Measurements from ENCODE around the gene SPAG16.
"Not testable (repeated sequence)": the region's sequence is repeated elsewhere in the genome, so short reads cannot be mapped to it uniquely, and the experiment has no call there.

Gene SPAG16

GRCh38 chr2:213559053-213559452 is 274.8 kb downstream of the SPAG16 start:
- DNase-seq: no peak

GRCh38 chr2:213561759-213562158 is 277.5 kb downstream of the SPAG16 start:
- DNase-seq: no peak

- no peak for DNase-seq
Observed at GRCh38 chr2:213562539-213563180, 278.4 kb downstream of the SPAG16 start.

- no peak for DNase-seq
Observed at GRCh38 chr2:213566846-213567245, 282.6 kb downstream of the SPAG16 start.

- DNase-seq: no peak
Observed at GRCh38 chr2:213609570-213610170, 325.4 kb downstream of the SPAG16 start.

GRCh38 chr2:213627054-213627710 is 342.9 kb downstream of the SPAG16 start:
- DNase-seq: no peak

GRCh38 chr2:213627835-213628460 is 343.7 kb downstream of the SPAG16 start:
- DNase-seq: no peak

- no peak for DNase-seq
Observed at GRCh38 chr2:213640738-213641425, 356.6 kb downstream of the SPAG16 start.

- DNase-seq: no peak
Observed at GRCh38 chr2:213644926-213645325, 360.7 kb downstream of the SPAG16 start.

- no peak for DNase-seq
Observed at GRCh38 chr2:213649176-213649575, 364.9 kb downstream of the SPAG16 start.

GRCh38 chr2:213664817-213665216 is 380.6 kb downstream of the SPAG16 start:
- DNase-seq: no peak

- DNase-seq: no peak
Observed at GRCh38 chr2:213669657-213670056, 385.4 kb downstream of the SPAG16 start.

- no peak for DNase-seq
Observed at GRCh38 chr2:213678437-213679218, 394.4 kb downstream of the SPAG16 start.

GRCh38 chr2:213679894-213680293 is 395.6 kb downstream of the SPAG16 start:
- DNase-seq: no peak

- DNase-seq: no peak
Observed at GRCh38 chr2:213682276-213682675, 398.0 kb downstream of the SPAG16 start.

- no peak for DNase-seq
Observed at GRCh38 chr2:213688133-213688532, 403.9 kb downstream of the SPAG16 start.

GRCh38 chr2:213688825-213689224 is 404.6 kb downstream of the SPAG16 start:
- not testable (repeated sequence) for DNase-seq

GRCh38 chr2:213689585-213689984 is 405.3 kb downstream of the SPAG16 start:
- no peak for DNase-seq

GRCh38 chr2:213691351-213691750 is 407.1 kb downstream of the SPAG16 start:
- no peak for DNase-seq

- no peak for DNase-seq
Observed at GRCh38 chr2:213696442-213696841, 412.2 kb downstream of the SPAG16 start.

GRCh38 chr2:213701365-213701764 is 417.1 kb downstream of the SPAG16 start:
- DNase-seq: not testable (repeated sequence)

- no peak for DNase-seq
Observed at GRCh38 chr2:213703406-213704098, 419.3 kb downstream of the SPAG16 start.
